Thyroid gland (tissue), 4 donors: ENCODE results near the gene SETBP1.

Experiments used
- CTCF ChIP-seq, 6 experiments: fragments of 200-600 bp in 3 of 6; fragments of 450-650 bp in 3 of 6; sonication (generic) in 3 of 6; IDR thresholded peaks; one replicate each; pipeline ENCODE4 v1.5.1; 2016 to 2019; ENCODE audit warnings: antibody characterized with exemption in 6 of 6, mild to moderate bottlenecking in 2 of 6, inconsistent platforms in 1 of 6, moderate library complexity in 1 of 6
- POLR2A ChIP-seq, 2 donors: fragments of 450-650 bp; IDR thresholded peaks; one replicate each; pipeline ENCODE4 v1.6.1; 2017; ENCODE audit warnings: antibody characterized with exemption in 2 of 2, mild to moderate bottlenecking in 2 of 2, moderate library complexity in 1 of 2

- TF ChIP-seq CTCF (IDR thresholded peaks at IDR 0.05) (no peak), POLR2A (IDR thresholded peaks at IDR 0.05) (no peak)
These were observed 308.3 kb downstream of the SETBP1 start for GRCh38 chr18:44988821-44989587.
